K562 (cell line): ENCODE measurements around the gene SKOR1. TPM values are rescaled to one million over a fixed set of nuclear protein-coding genes. Genes with fewer than 3 reads are reported as not detected.

Experiments
- ARID4B ChIP-seq: sonication (generic); formaldehyde crosslinking; IDR thresholded peaks from 2 replicates; pipeline ENCODE4 v1.8.0; 2022; ENCODE audit warnings: mild to moderate bottlenecking, missing genetic modification reagents
- ATF2 ChIP-seq: sonication (generic); formaldehyde crosslinking; IDR thresholded peaks from 2 replicates; pipeline ENCODE4 v1.8.1; 2022; ENCODE audit warnings: missing genetic modification reagents
- C11orf30 ChIP-seq: fragments of 450-650 bp; IDR thresholded peaks from 2 replicates; pipeline ENCODE4 v1.6.1; 2016; ENCODE audit warnings: low read depth, mild to moderate bottlenecking
- CHD4 ChIP-seq: fragments of 200-600 bp; sonication (generic); IDR thresholded peaks from 3 replicates; pipeline ENCODE4 v1.6.1; 2012; ENCODE audit warnings: low read depth, mild to moderate bottlenecking, mixed read lengths, low read length, inconsistent platforms; ENCODE audit not compliant: insufficient read depth, insufficient replicate concordance, poor library complexity, severe bottlenecking
- DIDO1 ChIP-seq: fragments of 450-650 bp; IDR thresholded peaks from 2 replicates; pipeline ENCODE4 v1.6.1; 2016; ENCODE audit warnings: low read depth, missing biosample characterization, missing genetic modification characterization
- E2F8 ChIP-seq: fragments of 450-650 bp; IDR thresholded peaks from 2 replicates; pipeline ENCODE4 v1.7.1; 2018; ENCODE audit warnings: mild to moderate bottlenecking, low read depth; ENCODE audit not compliant: partially characterized antibody
- MAFG ChIP-seq: fragments of 450-650 bp; conservative IDR thresholded peaks from 2 replicates; pipeline ENCODE4 v1.6.1; 2016; ENCODE audit warnings: missing genetic modification characterization, missing compliant biosample characterization
- NFXL1 ChIP-seq: fragments of 450-650 bp; formaldehyde crosslinking; IDR thresholded peaks from 2 replicates; pipeline ENCODE4 v1.4.0; 2021; ENCODE audit warnings: mild to moderate bottlenecking
- RBM22 ChIP-seq: fragments of 200-400 bp; formaldehyde crosslinking; IDR thresholded peaks from 2 replicates; pipeline ENCODE4 v1.6.1; 2018; ENCODE audit warnings: low read length, low read depth; ENCODE audit not compliant: poor library complexity, severe bottlenecking
- STAG1 ChIP-seq: sonication (generic); formaldehyde crosslinking; IDR thresholded peaks from 2 replicates; pipeline ENCODE4 v1.5.0; 2020; ENCODE audit warnings: missing genetic modification reagents, borderline replicate concordance
- TRIM24 ChIP-seq, 2 experiments: fragments of 450-650 bp; IDR thresholded peaks; 2 replicates each; pipeline ENCODE4 v1.6.1; 2016
- polyA plus RNA-seq, 8 experiments: library from polyadenylated mRNA; depleted of rRNA in 4 of 8; stranded (reverse) in 5 of 8; unstranded in 3 of 8; fragments of >200 nt; fragmentation: Nextera tagmentation in 2 of 8; fragmentation: Illumina TruSeq in 1 of 8; extraction: Ambion mirVana in 2 of 8; extraction: Trizol in 1 of 8; gene quantifications; 2 replicates each; pipeline versions ENCODE4 v1.2.1 to v1.2.3, GENCODE V29; 2011 to 2014; ENCODE audit warnings: inconsistent platforms in 1 of 8, missing spikeins in 1 of 8
- total RNA-seq, 7 experiments: library from RNA; depleted of rRNA in 6 of 7; stranded (reverse); fragments of >200 nt in 6 of 7; fragmentation: Illumina TruSeq in 2 of 7; extraction: Trizol in 2 of 7; gene quantifications; 2 replicates each; pipeline versions ENCODE4 v1.2.1 to v1.2.3, GENCODE V29; 2011 to 2021; ENCODE audit warnings: low replicate concordance in 1 of 7
- TF ChIP-seq, protein P1 (sequence below), 2 experiments: fragments of 450-650 bp in 1 of 2; IDR thresholded peaks; 2 replicates each; pipeline ENCODE4 v1.6.1; 2011 to 2017; ENCODE audit warnings: low read depth in 2 of 2, antibody characterized with exemption in 1 of 2, borderline replicate concordance in 1 of 2, low read length in 1 of 2, mild to moderate bottlenecking in 1 of 2, mixed read lengths in 1 of 2; ENCODE audit not compliant: control insufficient read depth in 1 of 2
- TF ChIP-seq, protein P2 (sequence below): sonication (generic); formaldehyde crosslinking; IDR thresholded peaks from 2 replicates; pipeline ENCODE4 v1.8.0; 2023; ENCODE audit warnings: mild to moderate bottlenecking, missing genetic modification reagents

The SKOR1 gene
- total and polyA plus RNA-seq, 9 of the 15 experiments (the other 6 are each of a cell fraction or from before 2014, with no cell fraction given) = 0.04 to 0.41 (median 0.09) TPM; not detected in 3

- TF ChIP-seq ARID4B (peak; percentile 51; the same call in 1 of the 2 replicates), MAFG (no peak), E2F8 (no peak), STAG1 (peak; percentile 76; the same call in 1 of the 2 replicates), RBM22 (no peak), DIDO1 (tag) (no peak), CHD4 (no peak), C11orf30 (no peak), ATF2 (CRISPR knock-in tag) (no peak), TRIM24 (IDR thresholded peaks at IDR 0.05) (no peak), NFXL1 (CRISPR knock-in tag) (no peak)
- TF ChIP-seq, protein P1, sequence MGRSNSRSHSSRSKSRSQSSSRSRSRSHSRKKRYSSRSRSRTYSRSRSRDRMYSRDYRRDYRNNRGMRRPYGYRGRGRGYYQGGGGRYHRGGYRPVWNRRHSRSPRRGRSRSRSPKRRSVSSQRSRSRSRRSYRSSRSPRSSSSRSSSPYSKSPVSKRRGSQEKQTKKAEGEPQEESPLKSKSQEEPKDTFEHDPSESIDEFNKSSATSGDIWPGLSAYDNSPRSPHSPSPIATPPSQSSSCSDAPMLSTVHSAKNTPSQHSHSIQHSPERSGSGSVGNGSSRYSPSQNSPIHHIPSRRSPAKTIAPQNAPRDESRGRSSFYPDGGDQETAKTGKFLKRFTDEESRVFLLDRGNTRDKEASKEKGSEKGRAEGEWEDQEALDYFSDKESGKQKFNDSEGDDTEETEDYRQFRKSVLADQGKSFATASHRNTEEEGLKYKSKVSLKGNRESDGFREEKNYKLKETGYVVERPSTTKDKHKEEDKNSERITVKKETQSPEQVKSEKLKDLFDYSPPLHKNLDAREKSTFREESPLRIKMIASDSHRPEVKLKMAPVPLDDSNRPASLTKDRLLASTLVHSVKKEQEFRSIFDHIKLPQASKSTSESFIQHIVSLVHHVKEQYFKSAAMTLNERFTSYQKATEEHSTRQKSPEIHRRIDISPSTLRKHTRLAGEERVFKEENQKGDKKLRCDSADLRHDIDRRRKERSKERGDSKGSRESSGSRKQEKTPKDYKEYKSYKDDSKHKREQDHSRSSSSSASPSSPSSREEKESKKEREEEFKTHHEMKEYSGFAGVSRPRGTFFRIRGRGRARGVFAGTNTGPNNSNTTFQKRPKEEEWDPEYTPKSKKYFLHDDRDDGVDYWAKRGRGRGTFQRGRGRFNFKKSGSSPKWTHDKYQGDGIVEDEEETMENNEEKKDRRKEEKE (IDR thresholded peaks at IDR 0.05; ENCODE audit: borderline replicate concordance in 1 of 2, control insufficient read depth in 1 of 2, low read depth in 2 of 2, low read length in 1 of 2) = no peak
- TF ChIP-seq, protein P2, sequence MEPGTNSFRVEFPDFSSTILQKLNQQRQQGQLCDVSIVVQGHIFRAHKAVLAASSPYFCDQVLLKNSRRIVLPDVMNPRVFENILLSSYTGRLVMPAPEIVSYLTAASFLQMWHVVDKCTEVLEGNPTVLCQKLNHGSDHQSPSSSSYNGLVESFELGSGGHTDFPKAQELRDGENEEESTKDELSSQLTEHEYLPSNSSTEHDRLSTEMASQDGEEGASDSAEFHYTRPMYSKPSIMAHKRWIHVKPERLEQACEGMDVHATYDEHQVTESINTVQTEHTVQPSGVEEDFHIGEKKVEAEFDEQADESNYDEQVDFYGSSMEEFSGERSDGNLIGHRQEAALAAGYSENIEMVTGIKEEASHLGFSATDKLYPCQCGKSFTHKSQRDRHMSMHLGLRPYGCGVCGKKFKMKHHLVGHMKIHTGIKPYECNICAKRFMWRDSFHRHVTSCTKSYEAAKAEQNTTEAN (CRISPR knock-in tag) = no peak
Measured at GRCh38 chr15:67863442-67863987, 38.2 kb downstream of the SKOR1 start (continued).
